Erythroblast (primary cell): ENCODE measurements around the gene HECW1.

Experiments
- DNase-seq, 2 experiments: peaks; one replicate each; lab custom pipeline; 2025; lab: John Stamatoyannopoulos, UW
- GATA1 ChIP-seq: IDR thresholded peaks from 2 replicates; pipeline ENCODE4 v1.6.1; 2011; ENCODE audit warnings: low read depth, mild to moderate bottlenecking, control low read depth, low read length, moderate library complexity
- POLR2A ChIP-seq: IDR thresholded peaks from 2 replicates; pipeline ENCODE4 v1.6.1; 2011; ENCODE audit warnings: mild to moderate bottlenecking, low read length

Gene HECW1

DNA sequence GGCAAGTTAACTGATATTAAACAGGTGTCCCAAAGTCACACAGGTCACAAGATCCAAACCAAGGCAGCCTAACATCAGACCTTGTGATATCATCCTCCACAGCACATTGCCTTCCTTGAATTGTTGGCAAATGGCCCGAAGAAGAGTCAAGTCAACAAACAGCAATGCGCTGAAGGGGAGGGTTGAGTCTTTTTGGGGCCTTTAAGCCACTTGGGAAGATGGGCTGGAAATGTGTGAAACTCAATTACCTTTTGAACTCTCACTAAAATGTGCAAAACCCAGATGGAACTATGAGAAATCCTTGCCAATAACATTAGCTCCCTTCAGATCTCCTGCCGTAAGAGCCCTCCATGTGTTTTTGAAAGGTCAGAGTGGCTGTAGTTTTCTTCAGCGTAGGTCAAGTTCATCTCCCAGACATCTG is 422.6 kb downstream of the HECW1 start:
- TF ChIP-seq GATA1 (no peak), POLR2A (no peak)
- no peak for DNase-seq

DNA sequence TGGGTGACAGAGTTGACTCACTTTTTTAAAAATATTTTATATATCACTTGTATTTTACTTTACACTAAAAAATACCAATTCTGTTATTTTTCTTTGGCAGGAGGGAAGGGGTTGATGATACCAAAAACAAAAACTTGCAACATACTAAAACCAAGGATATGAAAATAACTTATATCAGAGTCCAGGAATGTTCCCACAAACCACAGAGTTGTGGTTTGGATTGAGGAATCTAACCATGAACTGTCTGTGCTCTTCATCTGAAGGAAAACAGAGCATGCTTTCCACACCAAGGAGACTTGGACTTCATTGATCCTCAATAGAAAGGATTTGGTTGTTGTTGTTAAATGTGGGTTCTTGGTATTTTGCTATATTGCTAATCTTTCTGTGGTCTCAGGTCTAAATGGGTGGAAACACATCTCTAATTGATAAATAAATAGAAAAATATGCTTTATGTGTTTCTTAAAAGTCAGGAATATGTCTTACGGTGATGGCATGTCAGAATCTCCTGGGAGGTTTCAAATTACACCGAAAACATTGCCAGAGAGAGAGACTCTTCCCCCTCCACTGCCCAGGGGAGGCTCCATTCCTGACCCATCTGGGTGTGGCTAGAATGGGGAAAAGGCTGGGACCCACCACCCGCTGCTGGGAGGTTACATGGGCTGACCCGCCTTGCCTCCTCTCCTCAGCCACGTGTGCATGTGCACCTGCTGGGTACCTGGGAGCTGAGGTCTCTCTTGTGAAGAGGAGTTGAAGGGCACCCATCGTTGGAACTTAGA is 423.6 kb downstream of the HECW1 start:
- TF ChIP-seq POLR2A = no peak
- TF ChIP-seq GATA1 = no peak
- DNase-seq = no peak

DNA sequence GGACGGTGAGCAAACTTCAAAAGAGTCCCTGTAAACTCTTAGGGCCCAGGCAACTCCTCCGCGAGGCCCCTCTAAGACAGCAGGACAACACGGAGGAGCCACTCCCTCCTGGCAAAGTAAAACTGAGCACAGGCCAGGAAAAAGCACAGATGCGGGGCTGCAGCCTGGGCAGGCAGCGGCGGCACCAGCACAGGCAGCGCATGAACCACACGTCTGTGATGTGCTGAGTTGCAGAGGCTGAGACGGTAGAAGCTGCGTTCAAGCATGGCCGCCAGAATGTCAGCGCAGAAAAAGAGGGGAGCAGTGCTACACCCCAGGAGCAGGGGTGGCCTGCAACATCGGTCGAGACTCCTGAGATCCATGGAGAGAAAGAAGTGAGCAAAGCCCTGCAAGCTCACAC is 424.3 kb downstream of the HECW1 start:
- TF ChIP-seq POLR2A = no peak
- no peak for TF ChIP-seq GATA1
- DNase-seq = no peak

DNA sequence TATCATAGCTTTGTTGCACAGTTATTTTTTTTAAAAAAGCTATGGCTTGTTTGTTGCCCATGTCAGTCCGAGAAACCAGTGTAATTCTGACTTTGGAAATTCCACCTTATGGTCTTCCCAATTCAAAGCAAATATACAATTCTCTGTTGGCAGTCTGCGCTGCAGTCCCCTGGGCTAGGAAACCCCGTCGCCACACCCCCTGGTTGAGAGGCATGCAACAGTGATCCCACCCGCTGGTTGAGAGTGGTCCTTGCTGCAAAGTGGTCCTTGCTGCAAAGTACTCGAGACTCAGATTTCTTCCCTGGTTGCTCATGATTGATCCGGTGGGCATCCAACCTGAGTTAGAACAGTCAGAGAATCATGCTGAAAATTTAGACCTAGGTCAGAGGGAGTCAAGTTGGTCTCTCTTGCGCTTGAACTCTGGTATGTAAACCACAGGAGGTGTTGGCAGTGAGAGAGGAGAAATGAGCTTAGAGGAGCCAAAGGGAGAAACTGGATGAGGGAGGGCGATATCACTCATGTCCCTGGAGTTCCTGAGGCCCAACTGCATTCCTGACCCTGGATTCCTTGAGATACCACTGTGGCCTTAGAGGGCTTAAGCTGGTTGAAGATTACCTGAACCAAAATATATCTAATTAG is 425.4 kb downstream of the HECW1 start:
- TF ChIP-seq GATA1 (no peak), POLR2A (no peak)
- DNase-seq = no peak

DNA sequence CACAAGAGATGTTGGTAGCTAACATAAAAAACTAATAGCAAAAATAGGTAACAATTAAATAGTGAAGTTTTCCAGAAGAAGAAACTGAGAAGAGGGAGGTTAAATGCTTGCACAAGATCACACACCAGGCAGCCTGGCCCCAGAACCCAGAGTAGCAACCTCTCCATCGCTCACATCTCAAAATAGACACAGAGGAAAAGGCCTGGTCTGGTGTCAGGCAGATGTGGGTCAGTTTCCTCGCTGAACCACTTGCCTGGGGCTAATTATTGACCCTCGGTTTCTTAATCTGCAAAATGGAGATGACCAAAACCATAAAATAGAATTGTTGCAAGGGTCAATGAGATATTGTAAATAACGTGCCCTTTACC is 425.9 kb downstream of the HECW1 start:
- TF ChIP-seq POLR2A (no peak), GATA1 (no peak)
- no peak for DNase-seq

DNA sequence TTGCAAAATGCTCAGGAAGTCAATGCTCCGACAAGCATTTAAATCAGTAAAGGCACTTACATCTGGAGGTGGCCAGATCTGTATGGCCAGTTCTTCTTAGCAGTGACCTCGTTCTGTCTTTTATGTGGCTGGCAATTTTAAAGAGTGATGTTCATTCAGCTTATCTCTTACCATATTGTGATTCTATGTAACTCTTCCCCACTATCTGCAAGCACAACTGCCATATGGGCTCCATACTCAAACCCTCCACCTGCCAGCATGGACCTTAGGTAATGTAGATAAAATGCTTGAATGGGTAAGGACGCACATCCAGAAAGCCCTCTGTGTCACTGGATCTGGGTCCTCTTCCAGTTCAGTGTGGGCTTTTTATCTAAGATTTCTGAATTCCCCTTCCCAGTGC is 428.0 kb downstream of the HECW1 start:
- TF ChIP-seq POLR2A (no peak), GATA1 (no peak)
- DNase-seq = peak; percentile 43 to 82

DNA sequence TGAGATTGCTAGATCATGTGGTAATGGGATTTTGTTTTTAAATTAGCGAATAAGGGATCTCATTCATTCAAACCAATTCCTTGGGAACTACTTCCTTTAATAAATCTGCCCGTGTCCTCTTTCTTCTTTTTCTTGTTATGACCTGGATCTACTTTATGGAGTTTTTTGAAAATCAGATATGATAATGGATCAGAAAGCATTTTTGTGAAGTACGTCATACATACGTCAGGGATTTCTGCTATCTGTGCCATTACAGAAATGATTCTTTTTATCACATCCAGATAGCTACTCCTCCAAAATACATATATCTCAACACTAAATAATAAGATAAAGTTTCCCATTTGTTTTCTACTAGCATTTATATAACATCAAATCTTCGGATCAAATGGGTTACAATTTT is 430.3 kb downstream of the HECW1 start:
- TF ChIP-seq GATA1 (no peak), POLR2A (no peak)
- DNase-seq = no peak

DNA sequence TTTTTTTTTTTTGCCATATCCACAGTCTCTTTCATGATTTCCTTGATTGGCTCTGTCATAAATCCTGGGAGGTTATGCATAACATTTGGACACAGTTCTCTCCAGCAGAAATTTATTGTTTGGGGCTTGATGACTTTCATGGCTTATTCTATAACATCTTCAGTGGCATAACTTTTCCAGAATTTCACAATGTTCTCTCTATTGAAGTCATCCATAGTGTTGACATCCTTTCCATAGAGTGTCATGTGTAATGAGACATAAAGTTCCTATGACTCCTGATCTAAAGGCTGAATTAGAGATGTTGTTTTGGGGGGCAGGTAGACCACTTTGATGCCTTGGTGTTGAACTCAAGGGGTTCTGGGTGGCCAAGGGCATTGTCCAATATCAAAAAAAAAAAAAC is 433.8 kb downstream of the HECW1 start:
- no peak for DNase-seq
- TF ChIP-seq GATA1 (no peak), POLR2A (no peak)

DNA sequence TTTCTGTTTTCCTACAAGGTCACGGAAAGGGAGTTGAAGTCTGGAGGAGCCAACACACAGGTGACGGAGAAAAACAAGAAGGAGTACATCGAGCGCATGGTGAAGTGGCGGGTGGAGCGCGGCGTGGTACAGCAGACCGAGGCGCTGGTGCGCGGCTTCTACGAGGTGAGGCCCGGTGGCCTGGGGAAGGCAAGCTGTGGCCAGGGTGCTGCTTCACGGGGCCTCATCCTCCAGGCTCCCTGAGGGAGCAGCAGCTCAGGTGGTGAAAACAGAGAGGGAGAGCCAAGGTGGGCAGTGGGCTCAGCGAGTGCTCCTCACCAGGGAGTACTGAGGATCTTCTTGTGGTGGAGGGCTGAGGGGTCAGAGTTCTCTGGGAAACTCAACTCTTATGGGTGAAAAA is 438.0 kb downstream of the HECW1 start:
- TF ChIP-seq POLR2A (no peak), GATA1 (no peak)
- no peak for DNase-seq

DNA sequence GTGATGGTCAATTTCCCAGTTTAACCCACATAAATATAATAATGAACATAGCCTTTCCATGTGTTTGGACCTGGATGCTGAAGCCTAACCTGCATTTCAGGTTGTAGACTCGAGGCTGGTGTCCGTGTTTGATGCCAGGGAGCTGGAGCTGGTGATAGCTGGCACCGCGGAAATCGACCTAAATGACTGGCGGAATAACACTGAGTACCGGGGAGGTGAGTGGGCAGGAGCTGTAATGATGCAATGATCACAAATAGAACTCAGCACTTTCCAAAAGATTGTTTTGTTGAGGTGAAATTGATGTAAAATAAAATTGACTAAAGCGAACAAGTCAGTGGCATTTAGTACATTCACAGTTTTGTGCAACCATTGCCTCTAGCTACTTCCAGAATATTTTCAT is 439.7 kb downstream of the HECW1 start:
- DNase-seq = no peak
- TF ChIP-seq GATA1 (no peak), POLR2A (no peak)

DNA sequence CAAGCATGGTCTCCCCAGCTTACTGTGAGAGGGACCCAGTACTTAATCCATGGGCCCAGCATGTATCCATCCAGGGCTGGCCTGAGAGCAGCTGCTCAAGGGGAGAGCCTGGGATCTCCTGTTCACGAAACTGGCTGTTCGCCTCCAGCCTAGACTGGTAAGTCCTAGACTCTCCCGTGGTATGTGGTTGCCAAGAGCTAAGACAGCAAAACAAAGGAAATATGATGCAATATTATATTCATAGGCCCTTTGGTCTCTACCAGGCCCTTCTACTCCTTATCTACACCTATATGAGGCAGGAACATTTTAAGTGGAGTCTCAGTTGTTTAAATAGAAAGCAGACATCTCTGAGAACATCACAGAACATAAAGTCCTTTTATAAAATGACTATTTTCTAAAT is 441.6 kb downstream of the HECW1 start:
- peak in 1 of 2 experiments; percentile 3 for DNase-seq

DNA sequence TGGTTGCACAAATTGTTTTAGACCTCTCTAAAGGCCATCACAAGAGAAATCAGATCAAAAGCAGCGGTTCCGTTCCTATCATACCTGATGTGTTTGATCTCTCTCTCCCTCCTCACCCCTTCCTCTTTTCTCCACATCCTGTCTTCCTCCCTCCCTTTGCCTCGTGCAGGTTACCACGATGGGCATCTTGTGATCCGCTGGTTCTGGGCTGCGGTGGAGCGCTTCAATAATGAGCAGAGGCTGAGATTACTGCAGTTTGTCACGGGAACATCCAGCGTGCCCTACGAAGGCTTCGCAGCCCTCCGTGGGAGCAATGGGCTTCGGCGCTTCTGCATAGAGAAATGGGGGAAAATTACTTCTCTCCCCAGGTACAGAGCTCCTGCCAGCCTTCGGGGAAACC is 442.0 kb downstream of the HECW1 start:
- TF ChIP-seq POLR2A (no peak), GATA1 (no peak)
- DNase-seq = no peak

More for the DNA sequence above, 441.6 kb downstream of the HECW1 start:
- no peak for TF ChIP-seq POLR2A
- TF ChIP-seq GATA1 = no peak

DNA sequence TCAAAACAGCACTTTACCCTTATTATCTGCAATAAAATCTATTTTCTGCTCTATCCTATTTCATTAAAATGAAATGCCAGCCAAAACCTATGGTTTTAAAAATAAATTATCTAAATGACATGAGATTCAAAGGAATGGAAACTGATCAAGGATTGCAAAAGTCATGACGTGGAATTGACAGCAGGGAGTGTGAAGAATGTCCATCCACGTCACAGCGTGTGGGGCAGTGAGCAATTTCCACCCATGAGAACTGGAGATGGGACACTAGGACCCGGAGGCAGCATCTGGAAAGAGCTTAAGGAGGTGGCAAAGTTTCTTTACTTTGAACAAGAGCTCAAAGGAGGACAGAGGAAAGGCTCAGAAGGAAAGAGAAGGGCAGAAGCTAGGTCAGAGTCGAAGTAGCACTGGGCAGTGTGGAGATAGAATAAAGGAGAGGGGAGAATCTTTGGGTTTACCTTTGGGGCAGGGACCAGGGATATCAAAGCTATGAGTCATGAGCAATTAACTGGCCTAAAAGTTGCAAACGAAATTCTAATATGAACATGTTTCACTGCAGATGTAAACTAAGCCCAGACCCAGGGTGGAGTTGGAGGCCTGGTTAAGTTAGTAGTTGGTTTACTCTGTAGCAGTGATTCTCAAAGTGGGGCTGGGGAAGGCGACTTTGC is 445.5 kb downstream of the HECW1 start:
- no peak for DNase-seq
- TF ChIP-seq POLR2A (no peak), GATA1 (no peak)
